Neural cell (in vitro differentiated cells): ENCODE results near the gene PAPOLA. TPM values are rescaled to one million over a fixed set of nuclear protein-coding genes. Genes with fewer than 3 reads are reported as not detected.

Experiments used
- H2AFZ ChIP-seq: fragments of 200-600, 300-800 bp; sonication (generic), shearing (Covaris generic); 2 replicates; pipeline ENCODE4 v1.6.0; 2014; ENCODE audit warnings: low read depth, mild to moderate bottlenecking, antibody characterized with exemption, low read length, moderate library complexity
- H3F3A ChIP-seq: fragments of 200-600 bp; shearing (Covaris generic); 2 replicates; pipeline ENCODE4 v1.6.1; 2016; ENCODE audit warnings: mild to moderate bottlenecking, moderate library complexity, mixed read lengths, antibody characterized with exemption, low read length; ENCODE audit not compliant: insufficient read depth, poor library complexity, severe bottlenecking
- H3K27ac ChIP-seq: fragments of 200-600, 300-800 bp; sonication (generic), shearing (Covaris generic); 2 replicates; pipeline ENCODE4 v1.5.1; 2014; ENCODE audit warnings: mild to moderate bottlenecking, low read length, moderate library complexity
- H3K27me3 ChIP-seq: fragments of 300-800, 200-600 bp; sonication (generic), shearing (Covaris generic); 2 replicates; pipeline ENCODE4 v1.6.0; 2014; ENCODE audit warnings: mild to moderate bottlenecking, low read depth, low read length, moderate library complexity; ENCODE audit not compliant: insufficient read depth
- H3K36me3 ChIP-seq: fragments of 300-800, 200-600 bp; sonication (generic), shearing (Covaris generic); 2 replicates; pipeline ENCODE4 v1.5.1; 2014; ENCODE audit warnings: mild to moderate bottlenecking, antibody characterized with exemption, low read length, moderate library complexity; ENCODE audit not compliant: insufficient read depth
- H3K4me2 ChIP-seq: fragments of 300-800, 200-600 bp; sonication (generic), shearing (Covaris generic); 2 replicates; pipeline ENCODE4 v1.6.0; 2014; ENCODE audit warnings: mild to moderate bottlenecking, low read length
- H3K4me3 ChIP-seq: fragments of 300-800, 200-600 bp; sonication (generic), shearing (Covaris generic); 2 replicates; pipeline ENCODE4 v1.5.1; 2014; ENCODE audit warnings: mild to moderate bottlenecking, low read length, moderate library complexity
- H3K79me2 ChIP-seq: fragments of 200-600 bp; shearing (Covaris generic); replicated peaks from 2 replicates; pipeline ENCODE4 v1.6.0; 2014; ENCODE audit warnings: mild to moderate bottlenecking, low read length, moderate library complexity; ENCODE audit not compliant: insufficient read depth
- H3K9ac ChIP-seq: fragments of 300-800, 200-600 bp; sonication (generic), shearing (Covaris generic); 2 replicates; pipeline ENCODE4 v1.6.1; 2016; ENCODE audit warnings: mild to moderate bottlenecking, low read length, mixed read lengths
- H3K9me2 ChIP-seq: fragments of 200-600 bp; shearing (Covaris generic); 2 replicates; pipeline ENCODE4 v1.6.1; 2016; ENCODE audit warnings: mild to moderate bottlenecking, low read length, mixed read lengths; ENCODE audit not compliant: insufficient read depth
- H3K9me3 ChIP-seq: fragments of 200-600, 300-800 bp; sonication (generic), shearing (Covaris generic); 2 replicates; pipeline ENCODE4 v1.6.1; 2016; ENCODE audit warnings: mild to moderate bottlenecking, mixed run types, low read length, moderate library complexity, mixed read lengths
- H4K20me1 ChIP-seq: fragments of 200-600 bp; shearing (Covaris generic); 2 replicates; pipeline ENCODE4 v1.6.1; 2016; ENCODE audit warnings: mild to moderate bottlenecking, mixed run types; ENCODE audit not compliant: insufficient read depth
- CTCF ChIP-seq: fragments of 450-650 bp; IDR thresholded peaks from 2 replicates; pipeline ENCODE4 v1.5.1; 2014; ENCODE audit warnings: antibody characterized with exemption, mild to moderate bottlenecking, moderate library complexity; ENCODE audit not compliant: poor library complexity, severe bottlenecking
- EP300 ChIP-seq: fragments of 450-650 bp; conservative IDR thresholded peaks from 2 replicates; pipeline ENCODE4 v1.6.1; 2014; ENCODE audit warnings: antibody characterized with exemption, mild to moderate bottlenecking, moderate library complexity; ENCODE audit not compliant: poor library complexity, severe bottlenecking
- EZH2 ChIP-seq: fragments of 200-600, 300-800 bp; shearing (Covaris generic), sonication (generic); IDR thresholded peaks from 2 replicates; pipeline ENCODE4 v1.6.1; 2014; ENCODE audit warnings: antibody characterized with exemption, low read length, borderline replicate concordance, mild to moderate bottlenecking; ENCODE audit not compliant: insufficient read depth, poor library complexity, severe bottlenecking
- MXI1 ChIP-seq: fragments of 450-650 bp; conservative IDR thresholded peaks from 2 replicates; pipeline ENCODE4 v1.6.1; 2014; ENCODE audit warnings: antibody characterized with exemption, mild to moderate bottlenecking; ENCODE audit not compliant: poor library complexity, severe bottlenecking
- POLR2AphosphoS5 ChIP-seq: IDR thresholded peaks from 2 replicates; pipeline ENCODE4 v1.6.1; 2012
- RAD21 ChIP-seq: fragments of 450-650 bp; conservative IDR thresholded peaks from 2 replicates; pipeline ENCODE4 v1.6.1; 2014; ENCODE audit warnings: antibody characterized with exemption, mild to moderate bottlenecking, moderate library complexity
- REST ChIP-seq: IDR thresholded peaks from 2 replicates; pipeline ENCODE4 v1.6.1; 2012; ENCODE audit warnings: borderline replicate concordance
- SMC3 ChIP-seq: fragments of 450-650 bp; conservative IDR thresholded peaks from 2 replicates; pipeline ENCODE4 v1.6.1; 2014; ENCODE audit warnings: antibody characterized with exemption, mild to moderate bottlenecking, moderate library complexity; ENCODE audit not compliant: poor library complexity
- TAF1 ChIP-seq: IDR thresholded peaks from 2 replicates; pipeline ENCODE4 v1.6.1; 2012; ENCODE audit warnings: low read depth
- polyA plus RNA-seq: library from polyadenylated mRNA; depleted of rRNA; stranded (reverse); fragments of >200 nt; gene quantifications from 2 replicates; pipeline ENCODE4 v1.2.3, GENCODE V29; 2014

PAPOLA gene
- polyA plus RNA-seq, 1 donor from 2014 or later, result 150 TPM

- H4K20me1 ChIP-seq, result no peaks in the 10 kb centered on the region
- H3K9me3 ChIP-seq, result no peaks in the 10 kb centered on the region
- H3K4me3 ChIP-seq, result no peak overlapping the region
- no peaks in the 10 kb centered on the region for H3K9me2 ChIP-seq
- H3F3A ChIP-seq, result no peaks in the 10 kb centered on the region
- H3K4me2 ChIP-seq, result no peak overlapping the region
- H2AFZ ChIP-seq, result no peak overlapping the region
- TF ChIP-seq EZH2 (no peak), POLR2AphosphoS5 (no peak), RAD21 (no peak), EP300 (no peak), MXI1 (no peak), REST (no peak), CTCF (no peak), SMC3 (no peak), TAF1 (no peak)
- H3K9ac ChIP-seq, result no peak overlapping the region
- no peaks in the 10 kb centered on the region for H3K27me3 ChIP-seq
- no peak overlapping the region for H3K27ac ChIP-seq
- H3K79me2 ChIP-seq, result peaks cover 99% of the 10 kb centered on the region
- H3K36me3 ChIP-seq, result no peaks in the 10 kb centered on the region
These were observed 6.7 kb downstream of the PAPOLA start for GRCh38 chr14:96508900-96509299.

- H3K9me3 ChIP-seq, result no peaks in the 10 kb centered on the region
- H3K9me2 ChIP-seq, result no peaks in the 10 kb centered on the region
- no peaks in the 10 kb centered on the region for H3F3A ChIP-seq
- no peaks in the 10 kb centered on the region for H3K27me3 ChIP-seq
- H3K4me2 ChIP-seq, result no peak overlapping the region
- no peak overlapping the region for H2AFZ ChIP-seq
- H4K20me1 ChIP-seq, result no peaks in the 10 kb centered on the region
- no peak for TF ChIP-seq CTCF
- peaks cover 99% of the 10 kb centered on the region for H3K79me2 ChIP-seq
- H3K9ac ChIP-seq, result no peak overlapping the region
- no peaks in the 10 kb centered on the region for H3K36me3 ChIP-seq
- H3K27ac ChIP-seq, result no peak overlapping the region
- no peak overlapping the region for H3K4me3 ChIP-seq
These were observed 7.4 kb downstream of the PAPOLA start for GRCh38 chr14:96509457-96510090.
